Motor neuron (in vitro differentiated cells): ENCODE data around the gene ADAMTS4. TPM values are rescaled to one million over a fixed set of nuclear protein-coding genes. Genes with fewer than 3 reads are reported as not detected.

Experiments
- ATAC-seq, 8 experiments: fragments of 200-7000 bp; cut with Tn5 transposase; replicated peaks in 6 of 8; 2 replicates each; pipeline ENCODE4 v1.8.0; 2021; ENCODE audit warnings: mild to moderate bottlenecking in 8 of 8, moderate library complexity in 8 of 8
- H3K27ac ChIP-seq, 2 donors: fragments of 250-450 bp; sonication (Bioruptor Pico); 2 replicates each; pipeline ENCODE4 v1.9.0; 2021; ENCODE audit warnings: antibody characterized with exemption in 2 of 2, mild to moderate bottlenecking in 2 of 2, moderate library complexity in 1 of 2
- H3K4me1 ChIP-seq, 2 donors: fragments of 250-450 bp; sonication (Bioruptor Pico); replicated peaks in 1 of 2; 2 replicates each; pipeline ENCODE4 v1.6.1; 2021; ENCODE audit warnings: antibody characterized with exemption in 2 of 2, mild to moderate bottlenecking in 2 of 2, moderate library complexity in 1 of 2
- H3K4me3 ChIP-seq, 5 donors: fragments of 250-450 bp; sonication (Bioruptor Pico); 2 replicates each; pipeline ENCODE4 v1.9.0; 2021; ENCODE audit warnings: antibody characterized with exemption in 5 of 5, mild to moderate bottlenecking in 5 of 5, moderate library complexity in 4 of 5
- WGBS, 10 experiments: fragments of 450-650 bp; shearing (Covaris generic); methylation state at CpG; one replicate each; pipeline ENCODE4 v1.0.0; 2022; 5-methylcytosine and 5-hydroxymethylcytosine counted together
- in situ Hi-C, 9 experiments: fragments of 400-800 bp; cut with MboI; loops; one replicate each; pipeline ENCODE4 v1.15.0; 2021; ENCODE audit warnings: low sequenced_read_pairs in 9 of 9, low pct_unique_long_range_greater_than_20kb in 2 of 9; ENCODE audit not compliant: unreplicated experiment in 9 of 9
- total RNA-seq, 8 experiments: library from RNA; unstranded; fragments of 300-600 nt; gene quantifications; 2 replicates each; pipeline versions ENCODE4 v1.2.3 to v1.2.4, GENCODE V29; 2022

Gene ADAMTS4
- total RNA-seq, 8 experiments from 2014 or later, result 0.33 to 18.5 (median 2.3) TPM

- no peak overlapping the region for H3K27ac ChIP-seq
- peak in 1 of 8 experiments; percentile 0 for ATAC-seq
- H3K4me3 ChIP-seq, result no peak overlapping the region
- whole genome bisulfite sequencing, 10 experiments, result 0 to 81% (median 79%) methylated on average over 1 to 3 of the region's 5 CpGs; no CpG with 5 or more reads in 7 of the 10 experiments
- H3K4me1 ChIP-seq, result peaks cover 26 to 35% of the 10 kb centered on the region in 2 donors
- in situ Hi-C loops, result loop anchor here in 6 of 9 experiments (10.0 to 25.0 kb wide), 3 partner anchors 185 to 538 kb away; partner anchors contain the start of gene DUSP12 (in 2 of the 6)
Observed at GRCh38 chr1:161199506-161200139, 769 bp upstream of the ADAMTS4 start.

- WGBS, 10 experiments, result 0 to 80% (median 36%) methylated on average over 1 to 14 of the region's 20 CpGs; no CpG with 5 or more reads in 4 of the 10 experiments
- in situ Hi-C loops, result no loop called here
- Histone ChIP-seq H3K27ac (no peak overlapping the region), H3K4me1 (peaks cover 26 to 35% of the 10 kb centered on the region in 2 donors), H3K4me3 (no peak overlapping the region)
- ATAC-seq, result peak in 5 of 8 experiments; percentile 2 to 19 (median 4)
Observed at GRCh38 chr1:161198194-161198896, 509 bp downstream of the ADAMTS4 start.

- WGBS, 10 experiments, result 13 to 91% (median 79%) methylated on average over 2 to 6 of the region's 11 CpGs; no CpG with 5 or more reads in 4 of the 10 experiments
- in situ Hi-C loops, result no loop called here
- no peak overlapping the region for H3K4me3 ChIP-seq
- H3K4me1 ChIP-seq, result peaks cover 23 to 31% of the 10 kb centered on the region in 2 donors
- ATAC-seq, result no peak
- no peak overlapping the region for H3K27ac ChIP-seq
Observed at GRCh38 chr1:161197560-161198193, 1.2 kb downstream of the ADAMTS4 start.

- no peak overlapping the region for H3K4me3 ChIP-seq
Observed at GRCh38 chr1:161196521-161197451, 2.1 kb downstream of the ADAMTS4 start.

GRCh38 chr1:161196111-161196510, 2.7 kb downstream of the ADAMTS4 start:
- H3K4me1 ChIP-seq, result peaks cover 17 to 24% of the 10 kb centered on the region in 2 donors
- 88 to 93% (median 90%) methylated on average over 2 to 6 of the region's 7 CpGs; no CpG with 5 or more reads in 7 of the 10 experiments for WGBS, 10 experiments
- in situ Hi-C loops, result no loop called here
- no peak overlapping the region for H3K4me3 ChIP-seq
- ATAC-seq, result no peak
- H3K27ac ChIP-seq, result no peak overlapping the region

More at GRCh38 chr1:161196521-161197451, 2.1 kb downstream of the ADAMTS4 start:
- in situ Hi-C loops, result no loop called here
- peak in 3 of 8 experiments; percentile 0 to 1 (median 1) for ATAC-seq
- H3K27ac ChIP-seq, result no peak overlapping the region
- H3K4me1 ChIP-seq, result peaks cover 24 to 31% of the 10 kb centered on the region in 2 donors
- WGBS, 10 experiments, result 0 to 94% (median 75%) methylated on average over 1 to 13 of the region's 27 CpGs; no CpG with 5 or more reads in 3 of the 10 experiments

- H3K4me1 ChIP-seq, result peaks cover 9 to 16% of the 10 kb centered on the region in 2 donors
- in situ Hi-C loops, result no loop called here
- WGBS, 10 experiments, result 20 to 92% (median 82%) methylated on average over 1 to 4 of the region's 4 CpGs; no CpG with 5 or more reads in 3 of the 10 experiments
Observed at GRCh38 chr1:161195171-161195570, 3.7 kb downstream of the ADAMTS4 start.

GRCh38 chr1:161193561-161194235, 5.2 kb downstream of the ADAMTS4 start:
- WGBS, 10 experiments, result 60 to 85% (median 73%) methylated on average over 1 to 7 of the region's 21 CpGs; no CpG with 5 or more reads in 6 of the 10 experiments
- in situ Hi-C loops, result no loop called here
- ATAC-seq, result no peak
- H3K4me1 ChIP-seq, result peaks cover 9 to 12% of the 10 kb centered on the region in 2 donors
- no peak overlapping the region for H3K4me3 ChIP-seq
- H3K27ac ChIP-seq, result no peak overlapping the region

More at GRCh38 chr1:161195171-161195570, 3.7 kb downstream of the ADAMTS4 start:
- Histone ChIP-seq H3K4me3 (no peak overlapping the region), H3K27ac (no peak overlapping the region)
- ATAC-seq, result no peak

- in situ Hi-C loops, result no loop called here
Observed at GRCh38 chr1:161192476-161193465, 6.1 kb downstream of the ADAMTS4 start.

GRCh38 chr1:161191971-161192370, 6.9 kb downstream of the ADAMTS4 start:
- peaks cover 4% of the 10 kb centered on the region in 2 donors for H3K4me1 ChIP-seq

More at GRCh38 chr1:161192476-161193465, 6.1 kb downstream of the ADAMTS4 start:
- Histone ChIP-seq H3K4me1 (peaks cover 4 to 5% of the 10 kb centered on the region in 2 donors), H3K4me3 (no peak overlapping the region), H3K27ac (no peak overlapping the region)
- 0 to 100% (median 51%) methylated on average over 1 to 10 of the region's 15 CpGs; no CpG with 5 or more reads in 2 of the 10 experiments for whole genome bisulfite sequencing, 10 experiments
- ATAC-seq, result peak; percentile 0 to 87 (median 84)

GRCh38 chr1:161190962-161191521, 7.8 kb downstream of the ADAMTS4 start:
- 48 to 100% (median 85%) methylated on average over 1 to 7 of the region's 22 CpGs; no CpG with 5 or more reads in 4 of the 10 experiments for WGBS, 10 experiments

More at GRCh38 chr1:161191971-161192370, 6.9 kb downstream of the ADAMTS4 start:
- 41 to 80% (median 64%) methylated on average over 1 to 6 of the region's 8 CpGs; no CpG with 5 or more reads in 4 of the 10 experiments for WGBS, 10 experiments
- no peak for ATAC-seq
- Histone ChIP-seq H3K27ac (no peak overlapping the region), H3K4me3 (no peak overlapping the region)
- in situ Hi-C loops, result no loop called here

More at GRCh38 chr1:161190962-161191521, 7.8 kb downstream of the ADAMTS4 start:
- no peak overlapping the region for H3K27ac ChIP-seq
- H3K4me3 ChIP-seq, result no peak overlapping the region
- peak in 3 of 8 experiments; percentile 1 to 20 (median 3) for ATAC-seq
- in situ Hi-C loops, result no loop called here
- H3K4me1 ChIP-seq, result peaks cover 3 to 4% of the 10 kb centered on the region in 2 donors
